ENCODE results near the gene STX7.
A peak's percentile ranks its signal among the peaks of the same experiment; 100 is the strongest.

STX7 gene

GRCh38 chr6:132411296-132411695 is 101.6 kb downstream of the STX7 start:
- DNase-seq: no peak

- no peak for DNase-seq
Measured at GRCh38 chr6:132410830-132411229, 102.1 kb downstream of the STX7 start.

- DNase-seq: no peak
Measured at GRCh38 chr6:132405143-132405915, 107.6 kb downstream of the STX7 start.

DNA sequence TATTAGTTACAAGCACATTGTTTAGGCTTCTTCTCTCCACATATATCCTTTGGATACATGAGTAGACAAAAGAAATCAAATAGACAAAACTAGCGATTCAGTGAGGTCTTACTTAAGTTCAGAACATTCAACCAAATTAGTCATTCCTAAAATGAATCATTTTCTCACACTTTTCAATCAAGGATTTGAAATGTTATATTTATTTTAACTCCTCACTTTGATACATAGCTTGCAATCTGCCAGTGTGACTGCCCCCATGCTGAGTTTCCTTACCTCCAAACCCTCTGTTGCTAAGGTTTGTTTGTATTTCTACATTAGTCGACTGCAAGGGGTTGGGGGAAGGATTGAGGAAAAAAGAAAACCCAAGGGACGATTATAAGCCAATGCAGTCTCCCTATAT is 108.2 kb downstream of the STX7 start:
- DNase-seq: no peak

- no peak for DNase-seq
Measured at GRCh38 chr6:132404330-132404729, 108.6 kb downstream of the STX7 start.

DNA sequence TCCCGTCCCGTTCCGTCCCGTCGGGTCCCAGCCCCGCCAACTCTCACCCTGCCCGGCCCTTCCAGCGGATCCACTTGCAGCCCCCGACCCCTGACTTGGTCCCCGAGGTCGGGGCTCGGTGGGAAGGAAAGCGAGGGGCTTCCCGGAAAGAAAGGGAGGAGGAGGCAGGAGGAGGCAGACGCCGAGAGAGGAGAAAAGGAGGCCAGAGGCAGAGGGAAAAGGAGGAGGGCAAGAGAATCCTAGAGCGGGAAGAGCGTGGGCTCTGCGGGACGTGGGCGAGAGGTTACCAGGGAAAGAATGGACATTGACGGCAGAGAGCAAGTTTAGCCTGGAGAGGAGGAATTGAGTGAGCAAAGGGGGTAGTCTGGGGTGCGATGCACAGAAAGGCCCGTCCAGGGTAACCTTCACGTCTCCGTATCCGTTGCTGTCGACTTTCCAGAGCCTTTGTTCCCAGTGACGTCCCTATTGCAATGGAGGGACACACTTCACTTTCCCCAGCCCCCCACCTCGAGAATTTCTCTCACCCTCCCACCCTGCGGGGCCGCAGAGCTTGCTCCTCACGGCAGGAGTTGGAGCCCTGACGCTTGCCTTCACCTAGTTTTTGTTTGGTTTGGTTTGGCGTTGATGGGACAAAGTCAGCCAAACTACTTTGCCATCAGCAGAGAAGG is 111.2 kb downstream of the STX7 start:
- no peak for DNase-seq

- peak; percentile 50 for DNase-seq
Measured at GRCh38 chr6:132400883-132401617, 111.9 kb downstream of the STX7 start, which contains the start of gene MOXD1. Gene MOXD1 (minus strand): TSS chr6:132401475. CDS start chr6:132401426, 49 bp downstream.

DNA sequence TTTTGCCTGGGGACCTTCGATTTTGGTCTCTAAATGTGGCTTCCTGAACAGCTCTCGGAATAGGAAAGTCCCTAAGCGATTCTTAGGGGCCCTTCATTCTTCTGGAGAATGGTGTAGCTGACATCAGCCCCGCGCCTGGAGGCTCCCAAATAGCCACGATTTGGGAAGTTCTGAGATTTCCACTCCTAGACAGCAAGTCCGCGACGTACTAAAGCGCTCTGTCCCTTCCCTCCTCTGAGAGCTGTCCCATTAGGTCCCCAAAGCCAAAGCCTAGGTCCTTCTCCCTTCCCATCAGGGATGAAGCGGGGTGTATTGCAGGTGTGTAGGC is 112.4 kb downstream of the STX7 start:
- no peak for DNase-seq

GRCh38 chr6:132399376-132400074 is 113.4 kb downstream of the STX7 start:
- no peak for DNase-seq

All from NCI-H146 (cell line).